Fibroblast of skin of right biceps (primary cell): Measurements from ENCODE around the gene GNAT2.
A peak's percentile ranks its signal among the peaks of the same experiment; 100 is the strongest.

Experiments
- DNase-seq: peaks from one replicate; pipeline ENCODE4 v3.0.0-alpha.2; 2013

The GNAT2 gene

DNA sequence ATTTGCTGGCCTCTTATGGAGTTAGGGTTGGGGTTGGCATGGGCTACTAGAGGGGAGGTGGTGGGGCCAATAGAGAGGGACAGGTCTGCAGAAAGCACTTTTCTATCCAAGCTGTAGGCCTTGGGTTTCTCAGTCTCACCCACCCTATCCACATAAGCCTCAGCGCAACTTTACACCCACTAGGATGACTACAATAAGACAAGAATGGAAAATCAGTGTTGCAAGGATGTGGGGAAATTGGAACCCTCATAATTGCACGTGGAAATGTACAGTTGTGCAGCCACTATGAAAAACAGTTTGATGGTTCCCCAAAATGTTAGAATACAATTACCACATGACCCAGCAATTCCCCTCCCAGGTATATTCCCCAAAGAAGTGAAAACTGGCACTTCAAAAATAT, 22.4 kb upstream of the GNAT2 start:
- no peak for DNase-seq

DNA sequence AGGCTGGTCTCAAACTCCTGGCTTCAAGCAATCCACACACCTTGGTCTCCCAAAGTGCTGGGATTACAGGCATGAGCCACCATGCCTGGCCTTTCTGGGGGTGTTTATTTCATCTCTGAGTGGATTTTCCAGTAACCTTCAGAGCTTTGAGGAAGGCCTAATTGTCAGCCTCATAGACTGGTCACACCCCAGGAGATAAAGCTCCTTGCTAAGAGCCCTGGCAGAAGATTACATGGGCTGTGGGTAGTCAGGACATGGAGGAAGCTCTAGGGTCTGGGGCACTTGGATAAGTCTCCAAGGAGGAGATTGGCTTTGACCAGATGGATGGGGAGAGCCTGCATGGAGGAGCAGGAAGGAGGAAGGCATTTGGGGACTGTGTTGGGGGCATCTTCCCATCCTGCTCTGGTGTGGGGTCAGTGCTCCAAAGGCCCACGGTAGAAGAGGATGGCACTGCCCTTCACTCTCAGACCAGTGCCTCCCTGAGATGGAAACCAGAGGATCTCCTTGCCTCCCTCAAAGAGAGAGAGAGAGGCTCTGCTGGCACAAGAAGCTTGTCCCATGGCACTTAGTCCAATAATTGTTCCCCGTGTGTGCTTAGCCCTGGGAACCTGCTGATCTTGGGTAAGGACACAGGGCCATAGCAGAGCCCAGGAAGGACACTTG, 21.8 kb upstream of the GNAT2 start:
- DNase-seq: no peak

DNA sequence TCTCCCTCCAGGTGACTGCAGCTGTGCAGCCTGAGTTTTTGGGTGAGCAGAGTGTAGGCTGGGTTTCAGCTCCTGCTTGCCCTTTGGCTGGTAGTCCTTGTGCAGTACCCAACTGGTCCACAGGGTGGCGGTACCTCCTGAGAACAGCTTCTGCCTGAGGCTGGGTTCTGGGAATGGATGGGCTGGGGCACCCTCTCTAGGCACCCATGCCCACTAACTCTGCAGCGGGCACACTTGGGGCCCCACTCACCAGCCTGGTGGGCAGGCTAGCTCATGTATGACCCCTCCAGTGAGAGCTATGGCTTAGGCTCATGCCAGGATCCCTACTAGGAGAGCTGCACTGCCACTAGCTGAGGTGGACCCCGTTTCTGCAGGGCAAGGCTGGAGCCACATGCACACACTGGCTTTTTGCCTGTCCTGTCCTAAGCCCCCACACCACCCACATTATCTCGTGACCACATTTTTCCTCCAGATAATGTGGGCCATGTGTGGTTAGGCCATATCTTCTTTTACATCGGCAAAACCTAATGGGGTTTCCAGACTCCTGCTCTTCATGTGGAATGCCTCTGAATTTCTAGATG, 21.0 kb upstream of the GNAT2 start:
- peak; percentile 56 for DNase-seq

DNA sequence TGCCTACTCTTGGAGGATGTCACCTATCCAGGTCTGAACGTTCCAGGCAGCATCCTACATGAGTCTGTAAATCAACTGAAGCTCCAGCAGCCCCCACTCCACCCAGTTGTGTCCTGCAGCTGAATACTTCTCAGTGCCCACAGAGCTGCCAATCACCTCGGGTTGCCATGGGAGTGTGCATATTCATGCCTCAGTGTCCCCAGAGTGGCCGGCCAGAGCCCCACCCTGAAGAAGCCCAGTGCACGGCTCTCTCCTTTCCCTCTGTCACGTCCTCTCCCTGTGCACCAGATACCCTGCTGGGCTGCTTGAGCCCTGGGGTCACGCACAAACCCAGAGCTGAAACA, 20.4 kb upstream of the GNAT2 start:
- DNase-seq: no peak

DNA sequence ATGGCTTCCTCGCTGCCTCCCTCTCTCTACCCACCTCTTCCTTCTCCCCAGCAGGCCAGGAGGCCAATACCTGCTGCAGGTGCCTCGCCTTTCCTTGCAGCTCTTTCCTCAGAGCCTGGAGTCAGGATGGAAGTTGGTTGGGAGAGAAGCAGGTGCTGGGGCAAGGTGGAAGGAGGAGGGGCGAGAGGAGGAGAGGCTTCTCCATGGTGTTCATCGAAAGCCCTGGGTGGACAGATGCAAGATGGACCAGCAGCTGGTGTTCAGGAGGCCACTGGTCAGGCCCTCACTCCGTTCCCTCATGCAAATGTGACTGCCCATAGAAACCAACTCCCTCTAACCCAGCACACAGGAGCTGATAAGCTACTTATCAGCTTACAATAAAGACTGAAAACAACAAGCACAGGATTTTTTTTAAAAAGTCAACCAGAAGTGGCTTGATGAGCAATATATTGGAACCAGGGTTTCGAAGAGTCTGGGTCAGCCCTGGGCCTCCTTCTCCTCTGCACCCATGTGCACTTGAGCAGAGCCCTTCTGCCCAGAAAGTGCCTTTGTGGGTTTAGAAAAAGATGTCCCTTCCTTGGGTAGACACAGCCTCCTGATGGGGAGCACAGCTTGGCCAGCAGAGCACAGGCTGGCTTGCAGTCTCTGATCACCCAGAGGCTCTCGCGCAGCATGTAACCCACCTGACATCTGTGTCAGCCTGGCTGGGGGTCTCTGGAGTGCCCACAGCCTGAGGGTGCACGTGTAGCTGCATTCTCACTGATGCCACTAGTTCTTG, 19.8 kb upstream of the GNAT2 start:
- DNase-seq: no peak

DNA sequence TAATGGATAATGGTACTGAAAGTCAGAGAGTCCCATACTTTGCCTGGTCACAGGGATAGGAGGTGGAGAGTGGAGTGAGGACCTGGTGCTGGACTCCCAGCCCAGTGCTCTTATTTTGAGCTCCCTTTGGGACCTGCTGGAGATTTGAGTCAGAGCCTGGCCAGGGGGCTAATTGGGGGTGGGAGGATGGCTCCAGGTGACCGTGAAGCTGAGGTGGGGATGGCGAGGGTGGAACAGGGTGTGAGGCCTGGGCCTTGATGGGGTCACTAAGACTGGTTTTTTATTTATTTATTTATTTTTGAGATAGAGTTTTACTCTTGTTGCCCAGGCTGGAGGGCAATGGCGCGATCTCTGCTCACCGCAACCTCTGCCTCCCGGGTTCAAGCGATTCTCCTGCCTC, 18.0 kb upstream of the GNAT2 start:
- DNase-seq: no peak

DNA sequence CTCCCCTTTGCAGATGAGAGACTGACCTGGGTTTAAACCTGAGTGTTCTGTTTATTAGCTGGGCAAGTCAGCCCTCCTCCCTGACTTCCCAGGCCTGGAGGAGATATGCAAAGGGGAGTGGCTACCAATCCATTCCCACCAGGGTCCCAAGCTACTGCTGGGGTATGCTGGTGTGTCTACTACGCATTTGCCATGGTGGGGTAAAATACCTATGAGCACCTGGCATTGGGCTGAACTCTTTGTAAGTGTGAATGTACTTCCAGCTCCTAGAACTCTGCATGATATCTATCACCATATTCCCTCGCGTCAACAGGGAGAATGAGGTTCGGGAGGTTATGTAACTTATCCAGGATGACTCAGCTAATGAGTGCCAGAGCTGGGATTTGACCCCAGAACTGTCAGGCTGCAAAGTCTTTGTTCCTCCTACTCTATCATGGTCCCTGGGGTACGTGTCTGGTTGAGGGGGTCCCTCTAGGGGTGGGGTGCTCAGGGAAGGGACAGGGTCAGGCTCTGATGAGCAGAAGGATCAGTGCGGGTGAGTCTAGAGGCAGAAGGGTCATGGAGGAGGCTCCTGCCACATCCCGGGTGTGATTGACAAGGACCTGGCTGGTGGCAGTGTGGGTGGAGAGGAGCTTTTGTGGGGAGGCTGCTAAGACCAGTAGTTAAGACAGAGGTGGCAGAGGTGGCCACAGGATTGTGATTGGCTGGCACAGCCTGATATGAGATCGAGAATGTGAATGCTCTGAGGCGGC, 17.0 kb upstream of the GNAT2 start:
- peak; percentile 64 for DNase-seq

DNA sequence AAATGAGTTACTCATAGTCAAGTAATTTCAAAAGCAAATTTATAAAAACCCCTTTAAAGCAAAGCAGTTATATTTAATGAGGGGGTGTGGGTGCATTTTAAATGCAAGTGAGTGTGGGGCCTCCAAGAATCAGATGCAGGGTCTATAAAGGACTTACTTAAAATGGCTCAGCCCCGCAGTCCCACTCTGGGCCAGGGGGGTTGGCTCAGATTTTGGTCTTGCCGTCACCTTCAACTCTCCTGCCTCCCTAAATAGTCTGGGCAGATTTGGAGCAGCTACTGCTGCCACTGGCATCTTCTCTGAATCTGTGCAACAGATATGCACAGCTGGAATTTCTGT, 16.4 kb upstream of the GNAT2 start:
- DNase-seq: no peak

DNA sequence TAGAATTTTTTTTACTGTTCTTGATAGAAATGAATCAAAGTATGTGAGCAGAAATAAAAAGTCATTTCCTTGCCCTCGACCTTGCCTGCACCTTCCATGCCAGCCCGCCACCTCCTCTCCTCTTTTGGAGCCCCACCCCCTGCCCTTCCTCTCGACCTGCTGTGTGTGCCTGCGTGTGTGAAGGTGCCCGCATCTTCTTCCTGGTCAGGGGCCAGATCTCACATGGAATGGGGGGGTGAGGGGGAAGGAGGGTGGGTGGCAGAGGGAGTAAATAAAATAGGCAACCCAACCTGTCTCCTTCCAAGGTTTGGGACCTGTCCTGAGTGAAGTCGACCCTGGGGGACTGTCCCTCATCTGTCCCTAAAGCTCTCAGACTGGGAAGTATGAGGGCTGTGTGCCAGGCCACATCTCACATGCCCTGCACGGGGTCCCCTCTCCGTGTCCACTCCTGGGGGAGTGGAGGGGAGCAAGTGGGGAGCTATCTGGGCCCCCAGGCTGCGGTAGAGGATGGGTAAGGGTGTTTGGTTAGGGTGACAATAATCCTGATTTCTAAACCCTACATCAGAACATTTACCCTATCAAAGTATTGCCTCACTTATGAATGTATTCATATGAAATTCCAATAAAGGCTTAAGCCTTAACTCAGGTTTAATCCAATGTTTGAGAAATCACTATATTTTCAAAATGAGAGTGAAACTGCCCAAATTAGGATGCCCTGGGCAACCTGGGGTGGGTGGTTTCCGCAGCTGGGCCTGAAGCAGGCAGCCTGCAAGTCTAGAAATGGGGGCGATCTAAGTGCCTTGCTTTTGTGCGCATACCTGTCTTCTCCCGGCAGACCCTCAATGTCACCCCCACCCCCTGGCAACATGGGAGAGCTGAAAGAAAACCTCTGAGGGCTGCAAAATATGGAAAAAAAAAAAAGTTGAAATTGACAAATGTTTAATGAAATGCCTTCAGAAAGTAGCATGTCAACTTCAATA, 15.6 kb upstream of the GNAT2 start:
- DNase-seq: no peak

DNA sequence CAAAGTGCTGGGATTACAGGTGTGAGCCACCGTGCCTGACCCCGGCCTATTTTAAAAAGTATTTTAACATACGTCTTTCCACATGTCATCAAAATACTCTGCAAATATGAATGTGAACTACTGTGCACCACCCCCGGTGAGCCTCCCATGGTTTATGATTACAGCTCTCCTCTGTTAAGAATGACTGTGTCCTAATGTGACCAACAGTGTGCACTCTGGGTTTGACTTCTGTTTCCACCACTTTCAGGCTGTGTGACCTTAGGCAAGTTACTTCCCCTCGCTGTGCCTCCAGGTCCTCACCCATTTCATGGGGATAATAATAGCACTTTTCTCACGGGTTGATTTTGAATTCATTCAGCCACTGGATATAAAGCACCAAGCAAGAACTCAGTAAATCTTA, 14.9 kb upstream of the GNAT2 start:
- DNase-seq: no peak

DNA sequence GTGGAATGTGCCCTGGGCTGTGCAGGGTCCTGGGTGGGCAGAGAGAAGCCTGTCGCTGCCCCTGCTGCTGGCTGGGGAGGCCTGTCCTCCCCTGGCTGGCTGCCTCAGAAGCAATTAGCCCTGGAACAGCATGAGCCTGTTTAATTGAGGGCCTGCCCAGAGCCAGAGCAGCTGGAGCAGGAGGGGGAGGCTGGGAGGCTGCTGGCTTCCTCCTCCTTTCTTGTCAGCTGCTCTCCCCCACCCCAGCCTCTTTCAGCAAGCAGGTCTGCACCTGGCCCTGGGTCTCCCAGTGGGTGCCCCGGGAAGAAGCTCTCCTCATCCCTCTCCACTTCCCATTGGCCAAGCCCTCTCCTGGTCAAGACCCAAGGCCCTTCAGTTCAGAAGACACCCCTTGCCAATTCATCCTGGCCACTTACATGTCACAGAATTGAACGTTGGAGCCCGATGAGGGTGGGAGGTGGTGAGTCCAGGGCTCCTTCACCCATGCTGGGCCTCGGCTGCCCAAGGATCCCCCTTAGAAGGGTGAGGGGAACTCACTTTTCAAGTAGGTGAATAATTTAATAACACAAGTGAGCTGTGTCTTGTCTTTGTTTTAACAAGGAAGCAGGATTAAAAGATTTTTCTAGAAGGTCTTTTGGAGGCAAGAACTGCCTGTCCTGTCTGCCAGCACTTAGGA, 13.4 kb upstream of the GNAT2 start:
- DNase-seq: no peak

DNA sequence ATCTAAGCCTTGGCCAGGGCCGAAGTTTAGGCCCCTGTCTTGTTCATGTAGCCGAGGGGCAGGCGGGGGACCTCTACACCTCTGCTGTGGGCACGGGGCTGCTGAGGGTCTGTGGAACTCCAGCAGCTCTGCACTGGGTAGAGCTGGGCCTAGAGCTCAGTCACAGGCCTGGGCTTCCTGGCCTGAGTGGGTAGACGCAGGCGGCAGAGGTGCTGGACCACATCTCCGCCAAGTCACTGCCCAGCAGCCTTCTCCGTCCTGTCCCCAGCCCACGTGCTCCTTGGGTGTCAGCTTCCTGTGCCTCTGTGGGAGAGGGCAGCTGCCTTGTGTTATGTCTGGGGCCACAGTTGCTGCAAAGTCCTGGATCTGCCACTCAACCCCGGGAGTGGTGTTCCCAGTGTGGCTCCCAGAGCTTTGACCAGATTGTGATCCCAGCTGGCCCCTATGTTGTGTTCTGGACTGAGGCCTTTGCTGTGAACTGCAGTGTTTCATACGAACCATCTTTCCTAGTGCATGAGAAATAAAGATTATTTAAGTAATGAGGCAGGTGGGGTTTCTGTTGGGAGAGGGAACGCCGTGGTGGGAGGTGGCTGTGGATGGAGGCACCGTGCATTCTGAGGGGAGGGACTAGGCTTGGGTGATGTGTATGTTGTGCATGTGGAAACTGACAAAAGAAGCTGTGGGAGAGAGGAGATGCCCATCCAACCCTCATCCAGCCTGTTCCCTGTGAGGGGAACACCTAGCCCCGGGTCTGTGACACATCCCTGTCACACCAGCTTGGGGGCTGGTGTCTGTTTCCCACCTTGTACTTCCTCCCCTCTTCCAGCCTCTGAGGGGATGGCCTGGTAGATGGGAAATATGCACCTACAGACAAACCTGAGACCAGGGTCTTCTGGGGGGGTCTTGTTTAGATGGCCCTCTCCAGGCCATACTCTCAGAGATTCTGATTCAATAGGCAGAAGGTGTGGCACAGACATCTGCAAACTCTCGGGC, 12.4 kb upstream of the GNAT2 start:
- DNase-seq: no peak

DNA sequence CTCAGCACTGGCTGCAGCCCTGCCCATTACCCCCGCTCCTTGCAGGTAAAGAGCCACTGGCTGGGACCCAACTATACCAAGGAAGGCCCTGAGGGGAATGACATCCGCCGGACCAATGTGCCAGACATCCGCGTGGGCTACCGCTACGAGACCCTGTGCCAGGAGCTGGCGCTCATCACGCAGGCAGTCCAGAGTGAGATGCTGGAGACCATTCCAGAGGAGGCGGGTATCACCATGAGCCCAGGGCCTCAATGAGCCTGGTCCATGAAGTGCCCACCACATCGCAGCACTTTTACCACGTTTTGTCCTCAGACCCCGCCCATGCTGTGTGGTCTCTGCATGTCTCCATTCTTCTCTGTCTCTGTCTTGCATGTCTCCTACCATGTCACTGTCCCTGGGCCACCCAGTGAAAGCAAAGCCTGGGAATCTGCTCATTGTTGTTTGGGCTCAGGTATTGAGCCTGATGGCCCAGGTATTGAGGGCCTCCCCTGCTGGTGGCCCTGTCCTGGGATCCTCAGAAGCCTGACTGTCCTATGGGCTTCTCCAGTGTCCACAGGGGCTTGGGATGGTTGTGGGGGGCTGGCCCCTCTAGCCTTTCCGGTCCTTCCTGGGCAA, 11.6 kb upstream of the GNAT2 start:
- DNase-seq: no peak

DNA sequence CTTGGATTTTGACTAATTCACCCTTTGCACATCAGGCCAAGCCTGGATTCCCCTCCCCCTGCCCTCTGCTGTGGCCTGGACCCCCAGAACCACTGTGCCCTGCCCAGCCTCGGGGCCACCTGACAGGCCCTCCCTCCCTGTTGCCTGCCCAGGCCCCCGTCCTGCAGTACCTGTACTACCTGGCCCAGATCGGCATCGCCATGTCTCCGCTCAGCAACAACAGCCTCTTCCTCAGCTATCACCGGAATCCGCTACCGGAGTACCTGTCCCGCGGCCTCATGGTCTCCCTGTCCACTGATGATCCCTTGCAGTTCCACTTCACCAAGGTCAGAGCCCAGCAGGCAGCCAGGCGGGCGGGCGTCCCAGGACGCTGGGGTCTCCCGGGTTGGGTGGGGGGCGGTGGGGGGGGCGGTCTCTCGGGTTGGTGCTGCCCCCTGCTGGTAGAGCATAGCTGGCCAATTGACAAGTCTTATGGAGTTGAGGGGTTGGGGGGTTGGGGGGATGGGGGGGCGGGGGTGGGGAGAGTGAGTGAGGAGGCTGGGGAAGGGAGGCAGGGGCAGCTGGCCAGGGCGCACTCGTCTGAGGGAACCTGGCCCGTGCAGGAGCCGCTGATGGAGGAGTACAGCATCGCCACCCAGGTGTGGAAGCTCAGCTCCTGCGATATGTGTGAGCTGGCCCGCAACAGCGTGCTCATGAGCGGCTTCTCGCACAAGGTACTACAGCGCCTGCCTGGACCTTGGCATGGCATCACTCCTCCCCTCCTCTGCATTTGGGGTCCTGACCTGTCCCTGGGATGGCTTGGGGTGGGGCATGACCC, 10.9 kb upstream of the GNAT2 start:
- no peak for DNase-seq

DNA sequence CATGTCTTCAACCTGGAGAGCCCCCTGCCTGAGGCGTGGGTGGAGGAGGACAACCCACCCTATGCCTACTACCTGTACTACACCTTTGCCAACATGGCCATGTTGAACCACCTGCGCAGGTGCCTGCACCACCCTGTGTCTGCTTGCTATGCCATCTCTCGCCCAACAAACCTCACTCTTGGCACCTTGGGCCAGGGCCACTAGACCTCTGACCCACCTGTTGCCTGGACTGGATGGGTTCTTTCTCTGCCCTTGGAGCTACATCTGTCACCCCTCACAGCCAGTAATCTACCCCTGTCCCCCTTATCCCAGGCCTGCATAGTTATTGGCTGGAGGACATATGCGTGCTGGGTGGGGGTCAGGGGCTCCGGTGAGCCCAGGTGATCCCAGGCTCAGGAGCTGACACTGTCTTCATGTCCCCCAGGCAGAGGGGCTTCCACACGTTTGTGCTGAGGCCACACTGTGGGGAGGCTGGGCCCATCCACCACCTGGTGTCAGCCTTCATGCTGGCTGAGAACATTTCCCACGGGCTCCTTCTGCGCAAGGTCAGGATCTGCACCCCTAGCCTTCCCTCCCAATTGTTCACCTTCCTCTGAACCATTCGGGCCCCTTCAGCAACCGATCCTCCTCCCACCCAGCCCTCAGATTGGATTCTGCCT, 10.1 kb upstream of the GNAT2 start:
- no peak for DNase-seq

DNA sequence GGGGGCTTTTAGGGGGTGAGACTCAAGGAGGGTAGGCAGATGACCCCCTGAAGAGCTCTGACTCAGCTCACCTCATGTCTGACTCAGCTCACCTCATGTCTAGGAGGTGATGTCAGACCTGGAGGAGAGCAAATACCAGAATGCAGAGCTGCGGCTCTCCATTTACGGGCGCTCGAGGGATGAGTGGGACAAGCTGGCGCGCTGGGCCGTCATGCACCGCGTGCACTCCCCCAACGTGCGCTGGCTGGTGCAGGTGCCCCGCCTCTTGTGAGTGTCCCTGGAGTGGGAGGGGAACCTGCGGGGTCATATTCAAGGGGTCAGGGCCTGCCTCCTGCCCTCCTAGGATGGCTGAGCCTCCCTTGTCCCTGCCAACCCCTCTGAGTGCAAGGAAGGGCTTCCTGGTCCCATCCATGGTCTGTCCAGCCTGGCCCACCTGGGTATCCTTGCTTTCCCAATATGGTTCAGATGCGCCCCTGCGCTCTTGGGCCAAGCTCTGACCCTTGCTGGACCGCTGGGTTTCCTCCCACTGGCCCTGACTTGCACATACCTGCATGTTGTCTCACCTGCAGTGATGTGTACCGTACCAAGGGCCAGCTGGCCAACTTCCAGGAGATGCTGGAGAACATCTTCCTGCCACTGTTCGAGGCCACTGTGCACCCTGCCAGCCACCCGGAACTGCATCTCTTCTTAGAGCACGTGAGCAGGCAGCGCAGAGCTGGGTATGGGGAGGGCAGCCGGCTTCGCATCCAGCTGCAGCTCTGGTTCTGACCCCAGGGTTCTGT, 9.3 kb upstream of the GNAT2 start:
- peak; percentile 57 for DNase-seq

DNA sequence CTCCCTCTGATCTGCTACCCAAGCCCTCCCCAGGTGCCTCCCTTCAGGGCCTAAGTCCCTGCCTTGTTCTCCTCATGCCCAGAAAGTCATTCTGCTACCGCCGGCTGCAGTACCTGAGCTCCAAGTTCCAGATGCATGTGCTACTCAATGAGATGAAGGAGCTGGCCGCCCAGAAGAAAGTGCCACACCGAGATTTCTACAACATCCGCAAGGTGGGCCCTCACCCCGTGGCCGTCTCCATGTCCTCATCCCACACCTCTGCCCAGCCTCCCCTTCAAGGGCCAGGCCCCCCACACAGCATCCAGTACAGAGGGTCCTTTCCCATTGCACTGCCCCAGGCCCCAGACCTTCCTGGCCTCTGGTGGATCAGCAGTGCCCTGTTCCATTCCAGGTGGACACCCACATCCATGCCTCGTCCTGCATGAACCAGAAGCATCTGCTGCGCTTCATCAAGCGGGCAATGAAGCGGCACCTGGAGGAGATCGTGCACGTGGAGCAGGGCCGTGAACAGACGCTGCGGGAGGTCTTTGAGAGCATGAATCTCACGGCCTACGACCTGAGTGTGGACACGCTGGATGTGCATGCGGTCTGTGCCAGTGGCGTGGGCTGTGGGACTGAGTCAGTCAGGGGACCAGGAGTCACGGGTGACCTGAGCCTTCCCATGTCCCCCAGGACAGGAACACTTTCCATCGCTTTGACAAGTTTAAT, 8.4 kb upstream of the GNAT2 start:
- DNase-seq: no peak
